CD14-positive monocyte (primary cell): ENCODE results near the gene MCC. TPM values are rescaled to one million over a fixed set of nuclear protein-coding genes. Genes with fewer than 3 reads are reported as not detected.

ENCODE experiments used
- DNase-seq, 3 donors: peaks; one replicate each; pipeline ENCODE4 v3.0.0-alpha.2; 2011 to 2022
- H2AFZ ChIP-seq: 2 replicates; pipeline ENCODE4 v1.6.0; 2012; ENCODE audit warnings: mild to moderate bottlenecking, low read depth, low read length, inconsistent platforms; ENCODE audit not compliant: insufficient read depth, poor library complexity, severe bottlenecking
- H3K27ac ChIP-seq, 2 donors: 1 replicate in 1 of 2; 2 replicates in 1 of 2; pipeline ENCODE4 v1.5.1; 2012 to 2013; ENCODE audit warnings: low read length in 2 of 2, control low read depth in 1 of 2, inconsistent platforms in 1 of 2, low read depth in 1 of 2, mild to moderate bottlenecking in 1 of 2
- H3K27me3 ChIP-seq, 2 donors: one replicate each; pipeline versions ENCODE4 v1.6.0 to v1.6.1; 2011 to 2013; ENCODE audit warnings: low read length in 2 of 2; ENCODE audit not compliant: control insufficient read depth in 2 of 2, insufficient read depth in 2 of 2
- H3K36me3 ChIP-seq, 2 donors: replicated peaks in 1 of 2; 1 replicate in 1 of 2; 2 replicates in 1 of 2; pipeline versions ENCODE4 v1.5.1 to v1.6.1; 2012 to 2013; ENCODE audit warnings: low read length in 2 of 2, control low read depth in 1 of 2, inconsistent platforms in 1 of 2, mild to moderate bottlenecking in 1 of 2; ENCODE audit not compliant: insufficient read depth in 2 of 2, control insufficient read depth in 1 of 2
- H3K4me1 ChIP-seq, 2 donors: 1 replicate in 1 of 2; 2 replicates in 1 of 2; pipeline versions ENCODE4 v1.5.1 to v1.6.1; 2012 to 2013; ENCODE audit warnings: low read length in 2 of 2, control low read depth in 1 of 2, inconsistent platforms in 1 of 2, mild to moderate bottlenecking in 1 of 2, moderate library complexity in 1 of 2; ENCODE audit not compliant: insufficient read depth in 2 of 2, control insufficient read depth in 1 of 2
- H3K4me2 ChIP-seq: replicated peaks from 2 replicates; pipeline ENCODE3; 2012; ENCODE audit warnings: low read length, moderate library complexity, mild to moderate bottlenecking; ENCODE audit not compliant: poor library complexity, severe bottlenecking; ENCODE audit errors: extremely low read depth
- H3K4me3 ChIP-seq, 3 experiments: fragments of 200-600 bp in 1 of 3; sonication (generic) in 1 of 3; replicated peaks in 1 of 3; 1 replicate in 2 of 3; 2 replicates in 1 of 3; pipeline ENCODE4 v1.5.1; 2011 to 2013; ENCODE audit warnings: low read length in 3 of 3, mild to moderate bottlenecking in 3 of 3, control low read depth in 2 of 3, low read depth in 2 of 3, inconsistent platforms in 1 of 3, moderate library complexity in 1 of 3
- H3K79me2 ChIP-seq: 2 replicates; pipeline ENCODE4 v1.6.0; 2012; ENCODE audit warnings: mild to moderate bottlenecking, control low read depth, inconsistent platforms, low read length, moderate library complexity; ENCODE audit not compliant: insufficient read depth
- H3K9ac ChIP-seq: 2 replicates; pipeline ENCODE4 v1.6.0; 2017; ENCODE audit warnings: low read length, mild to moderate bottlenecking; ENCODE audit not compliant: insufficient read depth, poor library complexity, severe bottlenecking
- H3K9me3 ChIP-seq, 2 donors: replicated peaks in 1 of 2; 1 replicate in 1 of 2; 2 replicates in 1 of 2; pipeline versions ENCODE4 v1.5.1 to v1.6.1; 2012 to 2013; ENCODE audit warnings: low read length in 2 of 2, control low read depth in 1 of 2; ENCODE audit not compliant: control insufficient read depth in 1 of 2, insufficient read depth in 1 of 2
- H4K20me1 ChIP-seq: 2 replicates; pipeline ENCODE4 v1.6.0; 2012; ENCODE audit warnings: mild to moderate bottlenecking, low read length, control low read depth, moderate library complexity; ENCODE audit not compliant: insufficient read depth
- H3K27ac Mint-ChIP-seq, 7 donors: one replicate each; pipeline ENCODE4 v1.8.0; 2020; ENCODE audit warnings: mild to moderate bottlenecking in 7 of 7, mixed read lengths in 7 of 7, moderate library complexity in 6 of 7, inconsistent platforms in 2 of 7
- H3K27me3 Mint-ChIP-seq, 3 donors: one replicate each; pipeline ENCODE4 v1.8.0; 2021 to 2022; ENCODE audit warnings: low read depth in 3 of 3, mild to moderate bottlenecking in 3 of 3, mixed read lengths in 3 of 3, moderate library complexity in 3 of 3, inconsistent platforms in 1 of 3
- H3K36me3 Mint-ChIP-seq, 2 donors: one replicate each; pipeline ENCODE4 v1.8.0; 2020; ENCODE audit warnings: mixed read lengths in 2 of 2, inconsistent platforms in 1 of 2, mild to moderate bottlenecking in 1 of 2
- H3K4me1 Mint-ChIP-seq: one replicate; pipeline ENCODE4 v1.8.0; 2020; ENCODE audit warnings: mild to moderate bottlenecking, mixed read lengths
- H3K4me3 Mint-ChIP-seq, 2 donors: one replicate each; pipeline ENCODE4 v1.8.0; 2020; ENCODE audit warnings: mild to moderate bottlenecking in 2 of 2, mixed read lengths in 2 of 2, moderate library complexity in 1 of 2
- H3K9me3 Mint-ChIP-seq, 7 donors: one replicate each; pipeline ENCODE4 v1.8.0; 2020 to 2022; ENCODE audit warnings: mixed read lengths in 7 of 7, mild to moderate bottlenecking in 6 of 7, moderate library complexity in 6 of 7, inconsistent platforms in 2 of 7
- WGBS: methylation state at CpG from one replicate; pipeline ENCODE4 v1.1.5; 2013; ENCODE audit warnings: missing lambda C conversion rate; ENCODE audit not compliant: insufficient coverage; 5-methylcytosine and 5-hydroxymethylcytosine counted together
- intact Hi-C, 2 donors: fragments of 100-400 bp; cut with micrococcal nuclease; formaldehyde crosslinking; loops; one replicate each; pipeline versions ENCODE4 v1.15.0 to v1.15.1; 2023
- polyA plus RNA-seq, 3 donors: library from polyadenylated mRNA; depleted of rRNA in 1 of 3; unstranded in 2 of 3; stranded (reverse) in 1 of 3; fragments of 300-500 nt in 2 of 3; fragments of >200 nt in 1 of 3; fragmentation: Illumina TruSeq in 2 of 3; gene quantifications; 1 replicate in 2 of 3; 2 replicates in 1 of 3; pipeline ENCODE4 v1.2.3, GENCODE V29; 2012 to 2021
- TF ChIP-seq, protein P1 (sequence below): fragments of 200-600 bp; IDR thresholded peaks from one replicate; pipeline ENCODE4 v1.8.0; 2022; ENCODE audit warnings: antibody characterized with exemption, mild to moderate bottlenecking

The MCC gene
- polyA plus RNA-seq, 3 donors, result 0.09 TPM; not detected in 2

DNA sequence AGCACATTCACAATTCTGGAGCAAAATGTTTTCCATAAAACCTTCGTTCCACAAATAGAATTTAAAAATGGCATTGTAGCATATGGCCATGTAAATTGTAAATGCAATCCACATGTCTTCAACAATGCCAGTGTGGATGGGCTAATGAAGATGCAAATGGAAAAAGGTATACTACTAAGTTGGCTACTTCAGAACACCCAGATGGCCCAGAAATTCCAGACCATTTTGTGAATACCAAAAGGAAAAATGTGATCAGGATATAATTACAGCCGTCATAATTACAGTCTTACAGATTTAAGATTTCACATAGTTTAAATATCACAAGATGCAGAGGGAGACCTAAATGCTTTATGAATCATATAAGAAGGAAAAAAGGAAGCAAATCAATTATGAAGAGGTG, 170.6 kb downstream of the MCC start:
- Mint-ChIP-seq H3K4me1 (no peaks in the 10 kb centered on the region), H3K4me3 (no peak overlapping the region), H3K27ac (no peak overlapping the region), H3K27me3 (peaks cover 0 to 9% (median 3%) of the 10 kb centered on the region in 3 donors), H3K36me3 (no peaks in the 10 kb centered on the region), H3K9me3 (no peaks in the 10 kb centered on the region)
- no peaks in the 10 kb centered on the region for H3K36me3 ChIP-seq
- no peak overlapping the region for H3K27ac ChIP-seq
- H3K4me1 ChIP-seq, result no peaks in the 10 kb centered on the region
- no peak overlapping the region for H3K4me2 ChIP-seq
- H4K20me1 ChIP-seq, result no peaks in the 10 kb centered on the region
- no peak overlapping the region for H3K4me3 ChIP-seq
- H2AFZ ChIP-seq, result no peak overlapping the region
- no peaks in the 10 kb centered on the region for H3K79me2 ChIP-seq
- no peak overlapping the region for H3K9ac ChIP-seq
- intact Hi-C loops, result no loop called here
- DNase-seq, result no peak
- no CpG with 5 or more reads among the region's 2 CpGs for WGBS
- H3K9me3 ChIP-seq, result no peaks in the 10 kb centered on the region
- TF ChIP-seq, protein P1, sequence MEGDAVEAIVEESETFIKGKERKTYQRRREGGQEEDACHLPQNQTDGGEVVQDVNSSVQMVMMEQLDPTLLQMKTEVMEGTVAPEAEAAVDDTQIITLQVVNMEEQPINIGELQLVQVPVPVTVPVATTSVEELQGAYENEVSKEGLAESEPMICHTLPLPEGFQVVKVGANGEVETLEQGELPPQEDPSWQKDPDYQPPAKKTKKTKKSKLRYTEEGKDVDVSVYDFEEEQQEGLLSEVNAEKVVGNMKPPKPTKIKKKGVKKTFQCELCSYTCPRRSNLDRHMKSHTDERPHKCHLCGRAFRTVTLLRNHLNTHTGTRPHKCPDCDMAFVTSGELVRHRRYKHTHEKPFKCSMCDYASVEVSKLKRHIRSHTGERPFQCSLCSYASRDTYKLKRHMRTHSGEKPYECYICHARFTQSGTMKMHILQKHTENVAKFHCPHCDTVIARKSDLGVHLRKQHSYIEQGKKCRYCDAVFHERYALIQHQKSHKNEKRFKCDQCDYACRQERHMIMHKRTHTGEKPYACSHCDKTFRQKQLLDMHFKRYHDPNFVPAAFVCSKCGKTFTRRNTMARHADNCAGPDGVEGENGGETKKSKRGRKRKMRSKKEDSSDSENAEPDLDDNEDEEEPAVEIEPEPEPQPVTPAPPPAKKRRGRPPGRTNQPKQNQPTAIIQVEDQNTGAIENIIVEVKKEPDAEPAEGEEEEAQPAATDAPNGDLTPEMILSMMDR, result no peak
- no peaks in the 10 kb centered on the region for H3K27me3 ChIP-seq

DNA sequence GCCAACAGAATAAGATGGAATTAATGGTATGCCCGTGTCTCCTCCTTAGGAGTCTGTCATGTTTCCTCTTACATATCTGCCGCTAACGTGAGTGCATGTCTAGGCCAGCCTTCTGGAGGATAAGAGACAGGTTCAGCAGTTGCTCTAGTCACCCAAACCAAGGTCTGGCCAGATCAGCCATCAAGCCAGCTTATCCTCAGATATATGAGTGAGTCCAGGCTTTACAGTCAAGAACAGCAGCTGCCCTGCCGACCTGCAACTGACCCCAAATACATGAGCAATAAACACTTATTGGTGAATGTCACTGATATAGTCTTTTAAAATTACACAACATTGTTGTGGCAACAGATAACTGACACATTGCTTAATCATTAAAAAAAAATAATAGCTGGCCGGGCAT, 177.0 kb downstream of the MCC start:
- H3K4me1 ChIP-seq, result no peaks in the 10 kb centered on the region
- Mint-ChIP-seq H3K27me3 (peaks cover 3 to 10% (median 7%) of the 10 kb centered on the region in 3 donors), H3K4me3 (no peak overlapping the region), H3K36me3 (no peaks in the 10 kb centered on the region), H3K4me1 (no peaks in the 10 kb centered on the region), H3K27ac (no peak overlapping the region), H3K9me3 (peaks cover 0 to 9% (median 4%) of the 10 kb centered on the region in 7 donors)
- H4K20me1 ChIP-seq, result no peaks in the 10 kb centered on the region
- H3K4me2 ChIP-seq, result no peak overlapping the region
- intact Hi-C loops, result no loop called here
- no peaks in the 10 kb centered on the region for H3K9me3 ChIP-seq
- no peak overlapping the region for H2AFZ ChIP-seq
- WGBS, result 89% methylated on average over 3 of the region's 5 CpGs
- H3K4me3 ChIP-seq, result no peak overlapping the region
- TF ChIP-seq, protein P1, result no peak
- H3K27ac ChIP-seq, result no peak overlapping the region
- DNase-seq, result no peak
- no peaks in the 10 kb centered on the region for H3K36me3 ChIP-seq
- no peaks in the 10 kb centered on the region for H3K79me2 ChIP-seq
- H3K9ac ChIP-seq, result no peak overlapping the region
- H3K27me3 ChIP-seq, result peaks cover 0 to 2% of the 10 kb centered on the region in 2 donors
